Tibial nerve (tissue), 4 donors: ENCODE results near the gene DNAH6. TPM values are rescaled to one million over a fixed set of nuclear protein-coding genes. Genes with fewer than 3 reads are reported as not detected.

ENCODE experiments used
- DNase-seq, 2 donors: peaks; one replicate each; pipeline ENCODE4 v3.0.0-alpha.2; 2019; ENCODE audit warnings: low spot score in 2 of 2
- H3K27ac ChIP-seq, 4 donors: fragments of 200-600 bp; sonication (generic) in 3 of 4; one replicate each; pipeline ENCODE4 v1.5.1; 2017 to 2019; ENCODE audit warnings: mild to moderate bottlenecking in 1 of 4
- H3K27me3 ChIP-seq, 2 donors: fragments of 200-600 bp; sonication (generic) in 1 of 2; one replicate each; pipeline versions ENCODE4 v1.5.1 to v1.6.0; 2017 to 2019
- H3K36me3 ChIP-seq, 3 donors: fragments of 200-600 bp; sonication (generic); one replicate each; pipeline ENCODE4 v1.5.1; 2018 to 2019
- H3K4me1 ChIP-seq, 4 donors: fragments of 200-600 bp; sonication (generic) in 3 of 4; one replicate each; pipeline ENCODE4 v1.5.1; 2017 to 2019
- H3K4me3 ChIP-seq, 4 donors: fragments of 200-600 bp; sonication (generic) in 3 of 4; one replicate each; pipeline ENCODE4 v1.5.1; 2017 to 2019; ENCODE audit warnings: mild to moderate bottlenecking in 1 of 4, moderate library complexity in 1 of 4
- H3K9me3 ChIP-seq, 4 donors: fragments of 200-600 bp; sonication (generic) in 3 of 4; one replicate each; pipeline ENCODE4 v1.5.1; 2017 to 2019
- CTCF ChIP-seq, 5 experiments: fragments of 200-600 bp in 3 of 5; fragments of 450-650 bp in 2 of 5; sonication (generic) in 3 of 5; IDR thresholded peaks; one replicate each; pipeline ENCODE4 v1.5.1; 2016 to 2019; ENCODE audit warnings: antibody characterized with exemption in 5 of 5, mild to moderate bottlenecking in 3 of 5, moderate library complexity in 2 of 5
- EP300 ChIP-seq, 2 donors: sonication (generic); formaldehyde crosslinking; IDR thresholded peaks; one replicate each; pipeline ENCODE4 v1.6.1; 2017; ENCODE audit warnings: antibody characterized with exemption in 2 of 2, mild to moderate bottlenecking in 1 of 2
- POLR2A ChIP-seq, 2 donors: fragments of 450-650 bp; IDR thresholded peaks; one replicate each; pipeline ENCODE4 v1.6.1; 2017; ENCODE audit warnings: antibody characterized with exemption in 2 of 2, mild to moderate bottlenecking in 2 of 2, moderate library complexity in 2 of 2
- WGBS, 2 donors: methylation state at CpG; one replicate each; pipeline ENCODE4 v1.1.5; 2018; 5-methylcytosine and 5-hydroxymethylcytosine counted together
- total RNA-seq, 4 donors: library from RNA; depleted of rRNA; stranded (reverse); fragments of >200 nt; gene quantifications; one replicate each; pipeline ENCODE4 v1.1.0, GENCODE V29; 2016

Gene DNAH6
- total RNA-seq, 4 donors from 2014 or later, result 2.2 to 5.9 (median 2.7) TPM

GRCh38 chr2:84493514-84493913, 22.8 kb upstream of the DNAH6 start:
- Histone ChIP-seq H3K4me3 (no peak overlapping the region), H3K36me3 (no peaks in the 10 kb centered on the region), H3K4me1 (peaks cover 0 to 5% (median 0%) of the 10 kb centered on the region in 4 donors), H3K27me3 (no peaks in the 10 kb centered on the region), H3K27ac (no peak overlapping the region), H3K9me3 (no peaks in the 10 kb centered on the region)
- no peak for DNase-seq
- 39 to 44% methylated on average over 5 of the region's 5 CpGs for WGBS, 2 donors
- no peak for TF ChIP-seq EP300 (IDR thresholded peaks at IDR 0.05)
- TF ChIP-seq CTCF (IDR thresholded peaks at IDR 0.05), result no peak
- no peak for TF ChIP-seq POLR2A (IDR thresholded peaks at IDR 0.05)

GRCh38 chr2:84494070-84494469, 22.2 kb upstream of the DNAH6 start:
- Histone ChIP-seq H3K4me3 (no peak overlapping the region), H3K27ac (no peak overlapping the region), H3K27me3 (no peaks in the 10 kb centered on the region), H3K36me3 (no peaks in the 10 kb centered on the region), H3K9me3 (no peaks in the 10 kb centered on the region), H3K4me1 (peaks cover 0 to 5% (median 0%) of the 10 kb centered on the region in 4 donors)
- 65 to 69% methylated on average over 4 of the region's 4 CpGs for WGBS, 2 donors
- TF ChIP-seq POLR2A (IDR thresholded peaks at IDR 0.05) (no peak), CTCF (IDR thresholded peaks at IDR 0.05) (no peak), EP300 (IDR thresholded peaks at IDR 0.05) (no peak)
- DNase-seq, result no peak

GRCh38 chr2:84495539-84496146, 20.7 kb upstream of the DNAH6 start:
- WGBS, 2 donors, result 18 to 19% methylated on average over 8 of the region's 8 CpGs
- TF ChIP-seq POLR2A (IDR thresholded peaks at IDR 0.05) (no peak), CTCF (IDR thresholded peaks at IDR 0.05) (peak; percentile 52 to 75 (median 67))
- Histone ChIP-seq H3K4me3 (no peak overlapping the region), H3K27me3 (no peaks in the 10 kb centered on the region), H3K27ac (no peak overlapping the region), H3K36me3 (no peaks in the 10 kb centered on the region), H3K4me1 (peaks cover 0 to 5% (median 0%) of the 10 kb centered on the region in 4 donors), H3K9me3 (no peaks in the 10 kb centered on the region)
- DNase-seq, result peak in 1 of 2 donors; percentile 68

- no peak for DNase-seq
- no peaks in the 10 kb centered on the region for H3K9me3 ChIP-seq
- H3K36me3 ChIP-seq, result no peaks in the 10 kb centered on the region
- no peak overlapping the region for H3K27ac ChIP-seq
- H3K27me3 ChIP-seq, result no peaks in the 10 kb centered on the region
- peaks cover 0 to 5% (median 0%) of the 10 kb centered on the region in 4 donors for H3K4me1 ChIP-seq
- TF ChIP-seq CTCF (IDR thresholded peaks at IDR 0.05) (no peak), EP300 (IDR thresholded peaks at IDR 0.05) (no peak), POLR2A (IDR thresholded peaks at IDR 0.05) (no peak)
- no peak overlapping the region for H3K4me3 ChIP-seq
Measured at GRCh38 chr2:84496386-84496785, 19.9 kb upstream of the DNAH6 start.

GRCh38 chr2:84497285-84497684, 19.0 kb upstream of the DNAH6 start:
- no peaks in the 10 kb centered on the region for H3K9me3 ChIP-seq
- no peak for TF ChIP-seq CTCF (IDR thresholded peaks at IDR 0.05)
- no peak for TF ChIP-seq POLR2A (IDR thresholded peaks at IDR 0.05)
- no peak for TF ChIP-seq EP300 (IDR thresholded peaks at IDR 0.05)
- no peaks in the 10 kb centered on the region for H3K36me3 ChIP-seq
- H3K4me3 ChIP-seq, result no peak overlapping the region
- no peaks in the 10 kb centered on the region for H3K27me3 ChIP-seq
- no peak overlapping the region for H3K27ac ChIP-seq
- DNase-seq, result no peak
- 87 to 92% methylated on average over 3 of the region's 3 CpGs for whole genome bisulfite sequencing, 2 donors
- H3K4me1 ChIP-seq, result peaks cover 0 to 5% (median 0%) of the 10 kb centered on the region in 4 donors
